HepG2 (cell line): Measurements from ENCODE around the gene MED4. TPM values are rescaled to one million over a fixed set of nuclear protein-coding genes. Genes with fewer than 3 reads are reported as not detected.

Experiments used
- ATAC-seq: fragments of 200-7000 bp; cut with Tn5 transposase; 3 replicates; pipeline ENCODE4 v1.9.1; 2020; ENCODE audit warnings: mild to moderate bottlenecking, moderate library complexity
- BruUV-seq: library from RNA; stranded (reverse); fragments of 400-500 nt; replicated peaks from 2 replicates; lab custom pipeline; 2021; lab: Mats Ljungman, UMichigan
- CTCF ChIA-PET: fragments of 300-600 bp; formaldehyde crosslinking; extraction: SDS; loops from one replicate; lab custom pipeline; 2021; ENCODE audit warnings: low total read pairs, inconsistent platforms, low intra/inter-chr PET ratio; lab: Yijun Ruan, JAX
- POLR2A ChIA-PET: fragments of 350-600 bp; sonication (Branson Sonifier 250); formaldehyde crosslinking; loops from one replicate; lab custom pipeline; 2020; ENCODE audit warnings: antibody characterized with exemption, inconsistent platforms; lab: Yijun Ruan, JAX
- DNase-seq: peaks from one replicate; pipeline ENCODE4 v3.0.0-alpha.2; 2015; ENCODE audit warnings: low spot score
- FAIRE-seq: peaks from 3 replicates; lab custom pipeline; 2011; peaks lifted over from hg19 to GRCh38; lab: Jason Lieb, UNC
- H2AFZ ChIP-seq: one replicate; pipeline ENCODE4 v1.6.1; 2011; ENCODE audit warnings: low read length, inconsistent platforms
- H3K27ac ChIP-seq: fragments of 300-600 bp; 3 replicates; pipeline ENCODE4 v1.8.0; 2011; ENCODE audit warnings: mixed run types, mild to moderate bottlenecking, mixed read lengths, low read length, inconsistent platforms; ENCODE audit not compliant: insufficient read depth; ENCODE audit errors: extremely low read length
- H3K27me3 ChIP-seq, 2 experiments: fragments of 200-600 bp in 1 of 2; 2 replicates in 1 of 2; 3 replicates in 1 of 2; pipeline versions ENCODE4 v1.6.0 to v1.8.0; 2011; ENCODE audit warnings: low read length in 2 of 2, mild to moderate bottlenecking in 2 of 2, moderate library complexity in 2 of 2, inconsistent platforms in 1 of 2; ENCODE audit not compliant: insufficient read depth in 2 of 2, control insufficient read depth in 1 of 2
- H3K36me3 ChIP-seq, 2 experiments: fragments of 200-600 bp in 1 of 2; replicated peaks in 1 of 2; 2 replicates in 1 of 2; 3 replicates in 1 of 2; pipeline versions ENCODE4 v1.5.1 to v1.8.0; 2011; ENCODE audit warnings: low read length in 2 of 2, inconsistent platforms in 1 of 2; ENCODE audit not compliant: insufficient read depth in 2 of 2, control insufficient read depth in 1 of 2
- H3K4me1 ChIP-seq: 2 replicates; pipeline ENCODE4 v1.5.1; 2012; ENCODE audit warnings: low read length, inconsistent platforms; ENCODE audit not compliant: insufficient read depth
- H3K4me2 ChIP-seq: 2 replicates; pipeline ENCODE4 v1.6.0; 2011; ENCODE audit warnings: low read depth, low read length, inconsistent platforms
- H3K4me3 ChIP-seq, 3 experiments: fragments of 200-600 bp in 1 of 3; sonication (generic), shearing (Covaris generic) in 1 of 3; replicated peaks in 1 of 3; 2 replicates each; pipeline ENCODE4 v1.5.1; 2011 to 2016; ENCODE audit warnings: low read length in 3 of 3, inconsistent platforms in 2 of 3, low read depth in 2 of 3, mild to moderate bottlenecking in 2 of 3, control low read depth in 1 of 3, mixed read lengths in 1 of 3; ENCODE audit not compliant: insufficient read depth in 1 of 3
- H3K79me2 ChIP-seq: one replicate; pipeline ENCODE4 v1.6.1; 2011; ENCODE audit warnings: low read length, inconsistent platforms; ENCODE audit not compliant: insufficient read depth
- H3K9ac ChIP-seq: 2 replicates; pipeline ENCODE4 v1.6.0; 2011; ENCODE audit warnings: mild to moderate bottlenecking, low read depth, low read length, inconsistent platforms; ENCODE audit not compliant: insufficient read depth
- H3K9me3 ChIP-seq: 2 replicates; pipeline ENCODE4 v1.5.1; 2012; ENCODE audit warnings: mild to moderate bottlenecking, low read length
- H4K20me1 ChIP-seq: 2 replicates; pipeline ENCODE4 v1.6.0; 2011; ENCODE audit warnings: inconsistent platforms, mild to moderate bottlenecking, low read length, moderate library complexity; ENCODE audit not compliant: insufficient read depth
- JUN ChIP-seq: sonication (generic); formaldehyde crosslinking; IDR thresholded peaks from 2 replicates; pipeline ENCODE4 v1.4.0; 2020; ENCODE audit warnings: mild to moderate bottlenecking, missing genetic modification reagents
- MAZ ChIP-seq, 2 experiments: sonication (generic) in 1 of 2; formaldehyde crosslinking in 1 of 2; IDR thresholded peaks; 2 replicates each; pipeline versions ENCODE4 v1.5.0 to v1.6.1; 2012 to 2020; ENCODE audit warnings: low read depth in 2 of 2, mild to moderate bottlenecking in 2 of 2, borderline replicate concordance in 1 of 2, improper control_type of control experiment in 1 of 2, low read length in 1 of 2, missing genetic modification reagents in 1 of 2, moderate library complexity in 1 of 2
- MEF2D ChIP-seq: sonication (generic); formaldehyde crosslinking; IDR thresholded peaks from 2 replicates; pipeline ENCODE4 v1.5.1; 2020; ENCODE audit warnings: mild to moderate bottlenecking, missing genetic modification reagents
- POLR2G ChIP-seq: fragments of 200-400 bp; formaldehyde crosslinking; IDR thresholded peaks from 2 replicates; pipeline ENCODE4 v1.6.1; 2018; ENCODE audit warnings: mild to moderate bottlenecking, low read depth, low read length, moderate library complexity
- SMAD9 ChIP-seq: sonication (generic); formaldehyde crosslinking; IDR thresholded peaks from 2 replicates; pipeline ENCODE4 v1.5.1; 2020; ENCODE audit warnings: mild to moderate bottlenecking, missing genetic modification reagents
- STAT5B ChIP-seq: sonication (generic); formaldehyde crosslinking; IDR thresholded peaks from 2 replicates; pipeline ENCODE4 v1.4.0; 2020; ENCODE audit warnings: missing genetic modification reagents
- TBL1XR1 ChIP-seq: fragments of 150-350 bp; IDR thresholded peaks from 2 replicates; pipeline ENCODE4 v1.6.1; 2014; ENCODE audit warnings: borderline replicate concordance, low read length; ENCODE audit not compliant: partially characterized antibody
- YEATS2 ChIP-seq: sonication (generic); formaldehyde crosslinking; IDR thresholded peaks from 2 replicates; pipeline ENCODE4 v1.4.0; 2020; ENCODE audit warnings: missing genetic modification reagents, borderline replicate concordance
- ZC3H4 ChIP-seq: sonication (generic); formaldehyde crosslinking; IDR thresholded peaks from 2 replicates; pipeline ENCODE4 v1.4.0; 2020; ENCODE audit warnings: missing genetic modification reagents, borderline replicate concordance
- ZKSCAN1 ChIP-seq: fragments of 150-350 bp; IDR thresholded peaks from 2 replicates; pipeline ENCODE4 v1.6.1; 2014; ENCODE audit warnings: low read length
- ZMYM3 ChIP-seq: sonication (generic); formaldehyde crosslinking; IDR thresholded peaks from 2 replicates; pipeline ENCODE4 v1.5.1; 2020; ENCODE audit warnings: mild to moderate bottlenecking, missing genetic modification reagents
- ZNF407 ChIP-seq: sonication (generic); formaldehyde crosslinking; IDR thresholded peaks from one replicate; pipeline ENCODE4 v1.5.1; 2020; ENCODE audit warnings: mild to moderate bottlenecking, missing genetic modification reagents; ENCODE audit errors: not compliant biosample characterization
- ZNF619 ChIP-seq: sonication (generic); formaldehyde crosslinking; IDR thresholded peaks from 2 replicates; pipeline ENCODE4 v1.4.0; 2020; ENCODE audit warnings: mild to moderate bottlenecking, missing genetic modification reagents
- ZNF768 ChIP-seq: sonication (generic); formaldehyde crosslinking; IDR thresholded peaks from 2 replicates; pipeline ENCODE4 v1.4.0; 2020; ENCODE audit warnings: missing genetic modification reagents
- ZNF883 ChIP-seq: sonication (generic); formaldehyde crosslinking; IDR thresholded peaks from 2 replicates; pipeline ENCODE4 v1.5.1; 2020; ENCODE audit warnings: mild to moderate bottlenecking, missing genetic modification reagents; ENCODE audit errors: not compliant biosample characterization
- WGBS: methylation state at CpG from one replicate; pipeline ENCODE4 v1.1.6; 2017; ENCODE audit warnings: low lambda C conversion rate; 5-methylcytosine and 5-hydroxymethylcytosine counted together
- in situ Hi-C: cut with HindIII; loops from 2 replicates; pipeline ENCODE4 v1.10.0; 2017; ENCODE audit warnings: low pct_unique_long_range_greater_than_20kb; ENCODE audit not compliant: extremely low pct_ligation_motif_present
- intact Hi-C: fragments of 100-400 bp; cut with micrococcal nuclease; formaldehyde crosslinking; loops from one replicate; pipeline ENCODE4 v1.10.0; 2022; ENCODE audit not compliant: unreplicated experiment
- polyA plus RNA-seq, 8 experiments: library from polyadenylated mRNA; depleted of rRNA in 3 of 8; stranded (reverse) in 7 of 8; unstranded in 1 of 8; fragments of >200 nt; fragmentation: Illumina TruSeq in 4 of 8; extraction: Trizol in 4 of 8; gene quantifications; 2 replicates each; pipeline versions ENCODE4 v1.2.1 to v1.2.3, GENCODE V29; 2011 to 2016; ENCODE audit warnings: low read depth in 4 of 8, missing spikeins in 1 of 8, mixed read lengths in 1 of 8; ENCODE audit not compliant: insufficient read depth in 1 of 8
- total RNA-seq, 5 experiments: library from RNA; depleted of rRNA; stranded (reverse); fragments of >200 nt; fragmentation: Illumina TruSeq; extraction: Trizol; gene quantifications; 2 replicates each; pipeline ENCODE4 v1.2.3, GENCODE V29; 2016; ENCODE audit warnings: low read depth in 1 of 5

MED4 gene
- total and polyA plus RNA-seq, 2 of the 13 experiments (the other 11 are each of a cell fraction or from before 2014, with no cell fraction given) = 49.4 to 57.8 TPM

GRCh38 chr13:48040896-48041295, 54.0 kb downstream of the MED4 start:
- peaks cover 0 to 18% of the 10 kb centered on the region in 2 experiments; a peak in 3 of 5 replicates for H3K36me3 ChIP-seq
- TF ChIP-seq YEATS2 (CRISPR knock-in tag) = no peak
- TF ChIP-seq ZC3H4 (CRISPR knock-in tag) = no peak
- no peak for TF ChIP-seq ZMYM3 (CRISPR knock-in tag)
- no peak for TF ChIP-seq ZNF619 (CRISPR knock-in tag)
- no peak for TF ChIP-seq JUN (CRISPR knock-in tag)
- no peak for TF ChIP-seq MEF2D (CRISPR knock-in tag)
- TF ChIP-seq SMAD9 (CRISPR knock-in tag) = no peak
- no peak for TF ChIP-seq POLR2G
- no peak for TF ChIP-seq STAT5B (CRISPR knock-in tag)
- no peak for TF ChIP-seq ZNF407
- no peak for TF ChIP-seq MAZ (IDR thresholded peaks at IDR 0.05; ENCODE audit: borderline replicate concordance, low read depth, low read length)
- no peak for TF ChIP-seq MAZ (CRISPR knock-in tag; IDR thresholded peaks at IDR 0.05; ENCODE audit: low read depth)
- TF ChIP-seq TBL1XR1 = no peak
- no peak for TF ChIP-seq ZKSCAN1
- TF ChIP-seq ZNF883 (CRISPR knock-in tag) = no peak
- no peak for TF ChIP-seq ZNF768 (CRISPR knock-in tag)
- no peaks in the 10 kb centered on the region for H4K20me1 ChIP-seq
- in situ Hi-C loops = no loop called here
- no peaks in the 10 kb centered on the region; a peak in 1 of 5 replicates for H3K27me3 ChIP-seq
- no TSS peak for BruUV-seq
- DNase-seq (no peak), ATAC-seq (no peak), FAIRE-seq (no peak)
- intact Hi-C loops = loop anchor here (5.0 kb wide), 1 partner anchor 1069 kb away; no protein-coding TSS in a partner anchor
- H2AFZ ChIP-seq = no peak overlapping the region
- H3K27ac ChIP-seq = no peak overlapping the region
- H3K4me2 ChIP-seq = no peak overlapping the region
- peaks cover 17% of the 10 kb centered on the region for H3K79me2 ChIP-seq
- CTCF ChIA-PET = no interaction called here
- 92% methylated on average over 1 of the region's 1 CpG for WGBS
- H3K4me3 ChIP-seq = no peak overlapping the region
- H3K9me3 ChIP-seq = no peaks in the 10 kb centered on the region
- H3K9ac ChIP-seq = no peak overlapping the region
- POLR2A ChIA-PET = interaction anchor here (1.1 kb wide), 1 partner anchor 40 kb away, joined by 5 read pairs; the partner anchor contains the start of gene SUCLA2
- H3K4me1 ChIP-seq = peaks cover 38% of the 10 kb centered on the region
